Epithelial cell of prostate (primary cell): ENCODE results near the gene WWP2.
"Not testable (repeated sequence)": the region's sequence is repeated elsewhere in the genome, so short reads cannot be mapped to it uniquely, and the experiment has no call there.

ENCODE experiments used
- DNase-seq: peaks from one replicate; pipeline ENCODE4 v3.0.0-alpha.2; 2011; ENCODE audit warnings: low read depth, low spot score
- H3K27ac ChIP-seq: fragments of 450-650 bp; 2 replicates; pipeline ENCODE4 v1.5.1; 2017; ENCODE audit warnings: mild to moderate bottlenecking

WWP2 gene

GRCh38 chr16:69744363-69745231, 17.5 kb upstream of the WWP2 start:
- H3K27ac ChIP-seq = no peak overlapping the region
- DNase-seq = no peak

DNA sequence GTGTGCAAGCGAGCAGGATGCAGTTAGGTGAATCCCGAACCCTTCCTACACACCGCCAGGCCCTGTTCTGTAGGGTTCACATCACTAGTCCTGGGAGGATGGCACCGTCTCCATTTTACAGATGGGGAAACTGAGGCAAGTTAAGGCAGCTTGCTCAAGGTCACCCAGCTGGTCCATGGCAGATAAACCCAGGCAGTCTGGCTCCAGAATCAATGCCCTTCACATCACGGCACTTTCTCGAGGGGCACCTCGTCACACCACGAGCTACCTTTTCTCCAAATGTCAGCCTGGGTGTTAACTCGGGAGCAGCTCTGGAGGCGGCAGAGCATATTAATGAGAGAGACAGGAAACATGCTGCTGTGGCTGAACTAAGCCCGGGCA, 16.9 kb upstream of the WWP2 start:
- no peak overlapping the region for H3K27ac ChIP-seq
- no peak for DNase-seq

DNA sequence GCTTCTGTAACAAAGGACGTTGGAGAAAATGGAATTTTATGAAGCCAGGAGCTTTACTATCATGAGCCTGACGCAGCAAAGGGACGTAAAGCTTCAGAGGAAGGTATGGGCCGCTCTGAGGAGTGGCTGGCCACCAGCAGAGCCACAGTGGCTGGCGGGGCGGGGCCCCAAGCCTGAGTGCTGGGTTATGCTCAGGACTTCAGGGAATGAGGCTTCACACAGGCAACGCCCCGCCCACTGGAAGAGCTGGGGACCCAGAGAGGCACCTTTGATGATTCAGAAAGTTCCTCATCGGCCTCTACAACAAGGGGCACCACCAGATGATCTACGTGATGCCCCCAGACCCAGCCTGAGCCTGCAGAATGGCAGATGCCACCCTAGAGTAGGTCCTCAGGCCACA, 16.2 kb upstream of the WWP2 start:
- no peak overlapping the region for H3K27ac ChIP-seq
- DNase-seq = no peak

GRCh38 chr16:69747115-69747514, 15.0 kb upstream of the WWP2 start:
- no peak for DNase-seq

GRCh38 chr16:69748694-69749345, 13.3 kb upstream of the WWP2 start:
- no peak overlapping the region for H3K27ac ChIP-seq
- DNase-seq = no peak

More at GRCh38 chr16:69747115-69747514, 15.0 kb upstream of the WWP2 start:
- H3K27ac ChIP-seq = no peak overlapping the region

- DNase-seq = no peak
- H3K27ac ChIP-seq = peak overlapping the region; percentile 41
Measured at GRCh38 chr16:69754143-69754468, 8.0 kb upstream of the WWP2 start.

- H3K27ac ChIP-seq = peak within 1 kb of the TSS; percentile 41
- peak; percentile 79 for DNase-seq
Measured at GRCh38 chr16:69754469-69755310, 7.4 kb upstream of the WWP2 start, which contains the start of gene NOB1. Gene NOB1 (minus strand): TSS chr16:69754926. CDS start chr16:69754910, 16 bp downstream.

- no peak overlapping the region for H3K27ac ChIP-seq
Measured at GRCh38 chr16:69756705-69757104, 5.4 kb upstream of the WWP2 start.

GRCh38 chr16:69757375-69757774, 4.8 kb upstream of the WWP2 start:
- not testable (repeated sequence) for H3K27ac ChIP-seq, DNase-seq

More at GRCh38 chr16:69756705-69757104, 5.4 kb upstream of the WWP2 start:
- no peak for DNase-seq

- H3K27ac ChIP-seq = peak overlapping the region; percentile 80
- DNase-seq = no peak
Measured at GRCh38 chr16:69762814-69763598, 874 bp downstream of the WWP2 start.

- no peak overlapping the region for H3K27ac ChIP-seq
- DNase-seq = no peak
Measured at GRCh38 chr16:69763599-69763942, 1.4 kb downstream of the WWP2 start.

DNA sequence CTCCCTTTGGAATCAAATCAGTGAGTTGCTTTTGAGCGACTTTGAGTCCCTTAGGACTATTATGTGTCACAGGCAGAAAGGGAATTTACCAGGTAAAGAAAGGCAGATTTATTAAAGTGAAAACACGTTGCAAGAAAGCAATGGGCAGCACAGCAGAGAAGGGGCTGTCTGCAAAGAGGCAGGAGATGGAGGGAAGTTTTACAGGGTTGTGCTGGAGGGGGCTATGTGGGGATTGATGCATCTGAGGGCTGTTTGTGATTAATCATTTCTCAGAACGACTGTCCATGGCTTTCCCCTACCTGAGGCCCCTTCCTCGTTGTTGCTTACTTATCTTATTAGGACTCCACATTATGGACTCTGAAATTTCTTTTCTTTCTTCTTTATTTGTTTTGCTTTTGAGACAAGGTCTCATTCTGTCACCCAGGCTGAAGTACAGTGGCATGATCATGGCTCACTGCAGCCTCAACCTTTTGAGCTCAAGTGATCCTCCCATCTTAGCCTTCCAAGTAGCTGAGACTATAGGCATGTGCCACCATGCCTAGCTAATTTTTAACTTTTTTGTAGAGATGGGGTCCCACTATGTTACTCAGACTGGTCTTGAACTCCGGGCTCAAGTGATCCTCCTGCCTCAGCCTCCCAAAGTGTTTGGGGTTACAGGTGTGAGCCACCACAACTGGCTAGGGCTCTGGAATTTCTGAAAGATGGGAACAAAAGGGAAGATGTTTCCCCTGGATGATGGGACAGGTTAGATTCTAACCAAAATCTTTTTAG, 5.5 kb downstream of the WWP2 start:
- H3K27ac ChIP-seq = no peak overlapping the region
- no peak for DNase-seq

DNA sequence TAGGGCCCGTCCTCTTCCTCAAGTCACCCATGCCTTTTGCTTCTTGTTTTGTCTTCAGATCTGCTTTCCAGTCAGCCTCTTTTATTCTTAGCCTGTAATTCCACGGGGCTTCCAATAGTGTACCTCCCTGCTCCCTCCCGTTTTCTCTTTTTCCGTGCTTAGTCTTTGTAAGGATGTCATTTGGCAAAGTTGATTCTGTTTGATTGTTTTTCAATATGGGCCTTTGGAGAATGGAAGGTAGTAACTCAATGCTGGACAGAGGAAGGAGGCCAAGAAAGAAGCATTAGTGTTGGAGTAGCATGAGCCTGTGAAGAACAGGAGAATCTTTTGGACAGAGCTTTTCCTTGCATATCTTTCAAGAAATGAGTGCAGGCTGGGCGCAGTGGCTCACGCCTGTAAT, 6.5 kb downstream of the WWP2 start:
- H3K27ac ChIP-seq = no peak overlapping the region
- no peak for DNase-seq

GRCh38 chr16:69769404-69769803, 7.3 kb downstream of the WWP2 start:
- no peak for DNase-seq
- H3K27ac ChIP-seq = no peak overlapping the region

DNA sequence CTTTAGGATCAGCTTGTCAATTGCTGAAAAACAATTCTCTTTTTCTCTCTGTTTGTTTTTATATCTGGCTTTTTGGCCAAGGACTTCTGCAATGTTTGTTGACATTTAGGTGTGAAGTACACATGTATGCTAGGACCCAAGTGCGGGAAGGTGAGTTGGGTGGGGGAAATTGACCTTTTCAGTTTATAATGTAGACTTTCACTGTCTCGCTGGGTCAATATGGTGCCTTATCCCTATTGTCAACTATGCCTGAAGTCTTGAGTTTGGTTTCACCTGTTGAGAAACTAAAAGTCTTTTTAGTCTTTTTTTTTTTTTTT, 9.5 kb downstream of the WWP2 start:
- H3K27ac ChIP-seq = no peak overlapping the region
- no peak for DNase-seq

GRCh38 chr16:69773260-69773947, 11.3 kb downstream of the WWP2 start:
- no peak overlapping the region for H3K27ac ChIP-seq
- no peak for DNase-seq

DNA sequence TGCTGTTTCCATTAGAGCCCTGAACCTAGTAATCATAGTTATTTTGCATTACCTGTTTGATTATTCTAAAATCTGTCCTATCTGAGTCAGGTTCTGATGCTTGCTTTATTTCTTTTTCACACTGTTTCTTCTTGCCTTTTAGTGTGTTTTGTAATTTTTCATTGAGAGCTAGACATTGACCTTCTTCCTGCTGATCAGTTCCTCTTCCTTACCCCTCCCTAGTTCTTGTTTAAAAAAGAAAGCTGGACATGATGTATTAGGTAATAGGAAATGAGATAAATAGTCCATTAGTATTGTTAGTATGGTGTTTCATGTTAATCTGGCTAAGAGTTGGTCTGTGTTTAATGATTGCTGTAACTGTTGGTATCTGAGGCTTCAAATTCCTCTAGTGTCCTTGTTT, 13.4 kb downstream of the WWP2 start:
- no peak overlapping the region for H3K27ac ChIP-seq
- DNase-seq = no peak

DNA sequence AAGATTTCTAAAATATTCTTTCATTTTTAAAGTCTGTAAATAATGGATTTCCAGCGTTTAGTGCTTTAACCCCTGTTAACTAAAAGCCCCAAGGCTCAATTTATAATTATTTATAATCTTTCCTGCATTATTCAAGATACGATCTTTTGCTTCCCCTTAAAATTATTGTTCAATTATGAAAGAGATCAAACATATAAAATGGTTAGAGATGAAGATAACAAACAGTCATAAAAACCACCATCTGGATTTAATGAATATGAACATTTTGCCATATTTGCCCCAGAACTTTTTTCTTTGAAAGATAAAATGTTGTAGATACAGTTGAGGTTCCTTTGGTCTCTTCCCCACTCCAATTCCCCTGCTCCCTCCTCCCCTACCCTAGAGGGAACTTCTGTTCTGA, 17.6 kb downstream of the WWP2 start:
- no peak overlapping the region for H3K27ac ChIP-seq
- DNase-seq = no peak

DNA sequence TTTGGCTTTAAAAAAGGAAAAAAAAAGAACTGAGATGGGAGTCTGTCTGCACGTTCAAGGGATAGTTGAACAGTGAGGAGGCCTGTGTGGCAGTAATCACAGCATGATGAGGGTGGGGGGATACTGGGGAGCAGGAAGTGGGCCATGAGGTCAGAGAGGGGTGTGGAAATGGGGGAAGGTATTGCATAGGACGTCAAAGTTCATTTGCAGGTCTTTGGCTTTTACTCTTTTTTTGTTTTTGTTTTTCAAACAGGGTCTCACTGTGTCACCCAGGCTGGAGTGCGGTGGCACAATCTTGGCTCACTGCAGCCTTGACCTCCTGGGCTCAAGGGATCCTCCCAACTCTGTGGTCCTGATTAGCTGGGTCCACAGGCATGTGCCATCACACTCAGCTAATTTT, 19.0 kb downstream of the WWP2 start:
- no peak for DNase-seq
- no peak overlapping the region for H3K27ac ChIP-seq
